ENCODE results near the gene RBMS2. TPM values are rescaled to one million over a fixed set of nuclear protein-coding genes. Genes with fewer than 3 reads are reported as not detected.

RBMS2 gene
- total RNA-seq, 1 donor from 2014 or later: 63.1 TPM

GRCh38 chr12:56578983-56579546, 57.4 kb downstream of the RBMS2 start:
- DNase-seq (ENCODE audit: low spot score): no peak

DNA sequence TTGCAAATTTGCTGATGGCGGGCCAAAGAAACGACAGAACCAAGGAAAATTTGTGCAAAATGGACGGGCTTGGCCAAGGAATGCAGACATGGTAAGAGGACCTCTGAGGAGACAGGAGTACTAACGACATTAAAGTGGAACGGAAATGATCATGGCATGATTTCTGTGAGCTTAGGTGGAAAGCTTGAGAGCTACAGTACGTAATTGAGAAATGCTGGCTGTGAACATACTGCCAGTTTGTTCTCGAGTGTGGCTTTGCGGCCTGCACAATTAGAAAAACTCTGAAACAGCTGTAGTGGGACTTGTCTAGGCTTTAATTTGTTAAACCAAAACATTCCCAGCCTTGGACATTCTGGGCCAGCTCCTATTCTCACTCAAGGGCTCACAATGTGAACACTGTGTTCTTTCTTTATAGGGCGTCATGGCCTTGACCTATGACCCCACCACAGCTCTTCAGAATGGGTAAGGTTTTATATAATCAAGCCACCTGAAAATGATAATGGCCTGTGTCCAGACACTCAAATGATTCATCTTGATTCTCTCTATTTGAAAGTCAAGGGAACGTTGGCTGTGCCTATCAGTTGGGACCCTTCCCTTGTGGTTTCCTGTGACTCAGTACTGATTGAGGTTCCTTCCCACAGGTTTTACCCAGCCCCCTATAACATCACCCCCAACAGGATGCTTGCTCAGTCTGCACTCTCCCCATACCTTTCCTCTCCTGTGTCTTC, 60.0 kb downstream of the RBMS2 start:
- no peak for DNase-seq (ENCODE audit: low spot score)

DNA sequence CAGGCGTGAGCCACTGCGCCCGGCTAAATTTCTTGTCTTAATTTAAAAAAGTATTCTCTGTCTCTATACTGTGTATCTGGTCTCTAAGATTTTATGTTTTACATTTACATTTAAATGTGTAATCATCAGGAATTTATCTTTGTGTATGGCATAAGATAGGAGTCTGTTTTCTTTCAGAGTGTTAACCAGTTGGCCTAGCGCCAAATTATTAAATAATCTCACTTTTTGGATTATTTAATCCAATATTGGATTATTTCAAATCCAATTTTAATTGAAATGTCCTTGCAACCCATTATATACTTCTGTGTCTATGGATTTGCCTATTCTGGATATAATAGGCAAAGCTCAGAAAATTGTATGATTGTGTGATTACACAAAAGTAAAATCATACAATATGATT, 63.5 kb downstream of the RBMS2 start:
- DNase-seq (ENCODE audit: low spot score): no peak

DNA sequence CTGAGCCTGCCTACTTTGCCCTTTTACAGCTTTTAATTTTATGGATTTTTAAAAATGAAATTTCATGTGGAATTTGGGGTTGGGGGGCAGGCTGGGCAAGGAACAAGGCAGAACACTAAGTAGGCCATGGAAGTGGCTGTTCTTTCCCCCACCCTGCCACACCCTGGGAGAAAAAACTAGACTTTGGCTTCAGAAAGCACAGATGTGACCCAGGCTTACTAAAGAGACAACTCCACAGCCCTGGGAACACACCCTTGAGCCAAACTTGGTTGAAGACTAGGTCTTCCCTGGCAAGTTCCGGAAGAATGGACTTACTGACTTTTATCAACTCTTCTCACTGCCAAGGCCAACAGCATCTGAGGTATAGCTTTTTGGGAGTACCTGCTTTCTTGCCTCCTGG, 68.2 kb downstream of the RBMS2 start:
- DNase-seq (ENCODE audit: low spot score): no peak

- DNase-seq (ENCODE audit: low spot score): no peak
Measured at GRCh38 chr12:56590237-56590830, 68.7 kb downstream of the RBMS2 start.

GRCh38 chr12:56591126-56591525, 69.5 kb downstream of the RBMS2 start:
- no peak for DNase-seq (ENCODE audit: low spot score)

- no peak for DNase-seq (ENCODE audit: low spot score)
Measured at GRCh38 chr12:56591961-56592360, 70.3 kb downstream of the RBMS2 start.

- no peak for DNase-seq (ENCODE audit: low spot score)
Measured at GRCh38 chr12:56593909-56594621, 72.4 kb downstream of the RBMS2 start.

GRCh38 chr12:56596815-56597214, 75.2 kb downstream of the RBMS2 start:
- DNase-seq (ENCODE audit: low spot score): no peak

- no peak for DNase-seq (ENCODE audit: low spot score)
Measured at GRCh38 chr12:56599041-56599440, 77.4 kb downstream of the RBMS2 start.

DNA sequence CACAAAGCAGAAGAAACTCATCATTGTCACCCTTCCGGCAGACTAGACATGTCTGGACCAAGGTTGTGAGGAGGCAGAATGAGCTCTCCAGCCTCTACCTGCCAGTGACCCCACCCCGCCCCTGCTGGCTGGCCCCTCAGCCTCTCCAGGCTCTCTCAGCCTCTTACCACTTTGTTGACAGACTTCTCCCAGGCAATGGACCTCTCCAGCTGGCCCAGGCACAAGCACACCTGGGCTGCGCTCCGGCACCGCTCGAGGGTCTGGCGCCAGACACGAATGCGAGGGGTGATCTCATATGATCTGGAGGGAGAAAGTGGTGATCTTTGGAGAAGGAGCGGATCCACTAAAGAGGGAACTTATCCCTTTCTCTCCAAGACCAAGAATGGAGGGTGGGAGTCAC, 78.2 kb downstream of the RBMS2 start:
- DNase-seq (ENCODE audit: low spot score): no peak

- DNase-seq (ENCODE audit: low spot score): no peak
Measured at GRCh38 chr12:56600753-56601152, 79.1 kb downstream of the RBMS2 start.

DNA sequence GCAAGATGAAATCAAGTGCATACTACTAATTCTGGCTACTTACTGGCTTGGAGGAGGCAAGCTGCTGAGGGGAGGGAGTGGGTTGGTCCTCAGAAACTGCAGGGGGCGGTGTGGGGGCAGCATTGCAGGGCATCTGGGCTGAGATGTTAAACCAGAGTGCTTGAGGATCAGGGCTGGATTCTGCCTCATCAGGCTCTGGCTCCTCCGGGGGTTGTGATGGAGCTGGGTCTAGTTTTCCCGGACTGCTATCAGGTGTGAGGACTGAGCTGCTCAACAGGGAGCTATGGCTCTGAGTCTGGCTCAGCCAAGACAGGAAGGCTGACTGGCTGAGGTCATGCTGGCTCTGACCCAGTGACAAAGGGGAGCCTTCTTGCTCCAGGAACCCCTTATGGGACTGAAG, 79.9 kb downstream of the RBMS2 start:
- DNase-seq (ENCODE audit: low spot score): no peak

DNA sequence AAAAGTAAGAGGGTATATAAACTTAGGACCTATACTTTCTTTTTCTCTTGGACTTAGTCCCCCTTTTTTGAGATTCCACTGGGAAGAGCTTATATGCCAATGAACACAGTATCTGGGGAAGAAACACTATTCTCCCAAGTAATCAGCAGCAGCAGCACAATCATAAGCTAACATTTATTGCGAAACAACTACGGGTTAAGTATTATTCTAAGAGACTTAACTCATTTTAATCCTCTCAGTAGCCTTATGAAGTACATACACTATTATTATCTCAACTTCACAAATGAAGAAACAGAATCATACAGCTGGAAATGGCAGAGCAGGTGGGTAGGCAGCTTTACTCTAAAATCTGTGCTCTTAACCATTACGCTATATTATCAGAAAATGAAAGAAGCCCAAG, 80.6 kb downstream of the RBMS2 start:
- no peak for DNase-seq (ENCODE audit: low spot score)

DNA sequence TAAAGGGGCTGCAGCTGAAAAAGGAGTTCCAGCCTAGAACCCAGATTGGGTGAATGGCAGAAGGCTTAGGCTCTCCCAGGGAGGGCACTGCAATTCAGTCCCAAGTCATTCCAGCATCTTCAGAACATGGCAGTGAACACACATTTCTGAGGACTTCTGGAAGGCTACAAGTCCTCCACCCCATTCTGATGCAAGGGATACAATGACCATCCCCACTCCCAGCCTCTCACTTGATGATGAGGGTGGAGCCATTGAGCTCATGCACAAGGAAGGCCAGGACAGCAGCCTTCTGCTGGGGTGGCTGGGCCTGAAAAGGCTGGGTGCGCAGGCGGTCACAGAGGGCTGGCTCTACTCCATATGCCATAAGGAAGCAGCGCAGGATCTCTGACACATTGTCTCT, 82.7 kb downstream of the RBMS2 start:
- no peak for DNase-seq (ENCODE audit: low spot score)

GRCh38 chr12:56614627-56615026, 93.0 kb downstream of the RBMS2 start:
- no peak for DNase-seq (ENCODE audit: low spot score)

GRCh38 chr12:56616244-56616643, 94.6 kb downstream of the RBMS2 start:
- no peak for DNase-seq (ENCODE audit: low spot score)

GRCh38 chr12:56616925-56617324, 95.3 kb downstream of the RBMS2 start:
- no peak for DNase-seq (ENCODE audit: low spot score)

GRCh38 chr12:56622535-56622934, 100.9 kb downstream of the RBMS2 start:
- DNase-seq (ENCODE audit: low spot score): no peak

- DNase-seq (ENCODE audit: low spot score): no peak
Measured at GRCh38 chr12:56626701-56627100, 105.1 kb downstream of the RBMS2 start.

GRCh38 chr12:56628671-56629458, 107.2 kb downstream of the RBMS2 start:
- no peak for DNase-seq (ENCODE audit: low spot score)
